Measurements from ENCODE around the gene IBTK. TPM values are rescaled to one million over a fixed set of nuclear protein-coding genes. Genes with fewer than 3 reads are reported as not detected.
"Not testable (repeated sequence)": the region's sequence is repeated elsewhere in the genome, so short reads cannot be mapped to it uniquely, and the experiment has no call there.

The IBTK gene
- total RNA-seq, 1 experiment from 2014 or later: 47.0 TPM

GRCh38 chr6:82260997-82261732, 13.6 kb upstream of the IBTK start:
- Histone ChIP-seq H3K4me3 (no peak overlapping the region), H3K27me3 (replicated peaks) (no peaks in the 10 kb centered on the region), H3K9me3 (replicated peaks) (no peaks in the 10 kb centered on the region), H3K27ac (no peak overlapping the region), H3K4me1 (replicated peaks) (peaks cover 12% of the 10 kb centered on the region), H3K36me3 (no peaks in the 10 kb centered on the region)
- DNase-seq (ENCODE audit: low read depth in 1 of 2, low spot score in 2 of 2): no peak

GRCh38 chr6:82259389-82259788, 11.8 kb upstream of the IBTK start:
- H3K4me3 ChIP-seq: no peak overlapping the region
- peaks cover 12% of the 10 kb centered on the region for H3K4me1 ChIP-seq (replicated peaks)
- H3K9me3 ChIP-seq (replicated peaks): no peaks in the 10 kb centered on the region
- DNase-seq (ENCODE audit: low read depth in 1 of 2, low spot score in 2 of 2): no peak
- H3K27me3 ChIP-seq (replicated peaks): no peaks in the 10 kb centered on the region
- H3K36me3 ChIP-seq: no peaks in the 10 kb centered on the region
- H3K27ac ChIP-seq: no peak overlapping the region

- Histone ChIP-seq H3K4me1 (replicated peaks) (peaks cover 12% of the 10 kb centered on the region), H3K36me3 (no peaks in the 10 kb centered on the region), H3K27me3 (replicated peaks) (no peaks in the 10 kb centered on the region), H3K4me3 (no peak overlapping the region), H3K27ac (no peak overlapping the region), H3K9me3 (replicated peaks) (no peaks in the 10 kb centered on the region)
- DNase-seq (ENCODE audit: low read depth in 1 of 2, low spot score in 2 of 2): no peak
These were observed 9.7 kb upstream of the IBTK start for GRCh38 chr6:82257088-82257774.

GRCh38 chr6:82254722-82255121, 7.2 kb upstream of the IBTK start:
- H3K27me3 ChIP-seq (replicated peaks); DNase-seq (ENCODE audit: low read depth in 1 of 2, low spot score in 2 of 2); H3K4me3 ChIP-seq; H3K4me1 ChIP-seq (replicated peaks); H3K9me3 ChIP-seq (replicated peaks); H3K36me3 ChIP-seq; H3K27ac ChIP-seq: not testable (repeated sequence)

- H3K9me3 ChIP-seq (replicated peaks): peaks cover 6% of the 10 kb centered on the region; the same call in 1 of the 2 replicates
- peaks cover 4% of the 10 kb centered on the region; the same call in 1 of the 2 replicates for H3K36me3 ChIP-seq
- DNase-seq (ENCODE audit: low read depth in 1 of 2, low spot score in 2 of 2): peak in 1 of 2 experiments; percentile 23
- peaks cover 10% of the 10 kb centered on the region for H3K4me1 ChIP-seq (replicated peaks)
- no peak overlapping the region for H3K4me3 ChIP-seq
- H3K27ac ChIP-seq: no peak overlapping the region
- H3K27me3 ChIP-seq (replicated peaks): no peaks in the 10 kb centered on the region
These were observed 4.4 kb upstream of the IBTK start for GRCh38 chr6:82251942-82252341.

GRCh38 chr6:82249381-82250253, 2.1 kb upstream of the IBTK start:
- Histone ChIP-seq H3K27ac (no peak overlapping the region), H3K9me3 (replicated peaks) (peaks cover 6% of the 10 kb centered on the region; the same call in 1 of the 2 replicates), H3K4me1 (replicated peaks) (peaks cover 22% of the 10 kb centered on the region), H3K36me3 (peaks cover 16% of the 10 kb centered on the region), H3K4me3 (no peak overlapping the region), H3K27me3 (replicated peaks) (no peaks in the 10 kb centered on the region)
- DNase-seq (ENCODE audit: low read depth in 1 of 2, low spot score in 2 of 2): no peak

GRCh38 chr6:82248273-82248735, 760 bp upstream of the IBTK start:
- H3K4me1 ChIP-seq (replicated peaks): peaks cover 22% of the 10 kb centered on the region
- peaks cover 6% of the 10 kb centered on the region; the same call in 1 of the 2 replicates for H3K9me3 ChIP-seq (replicated peaks)
- peaks cover 24% of the 10 kb centered on the region for H3K36me3 ChIP-seq
- H3K4me3 ChIP-seq: peak overlapping the region; percentile 70
- H3K27me3 ChIP-seq (replicated peaks): no peaks in the 10 kb centered on the region
- H3K27ac ChIP-seq: peak overlapping the region; percentile 91
- no peak for DNase-seq (ENCODE audit: low read depth in 1 of 2, low spot score in 2 of 2)

GRCh38 chr6:82246802-82247504, 591 bp downstream of the IBTK start:
- no peaks in the 10 kb centered on the region for H3K27me3 ChIP-seq (replicated peaks)
- peaks cover 6% of the 10 kb centered on the region; the same call in 1 of the 2 replicates for H3K9me3 ChIP-seq (replicated peaks)
- peak; percentile 71 to 76 for DNase-seq (ENCODE audit: low read depth in 1 of 2, low spot score in 2 of 2)
- H3K27ac ChIP-seq: peak overlapping the region; percentile 91
- H3K4me3 ChIP-seq: peak overlapping the region; percentile 70
- peaks cover 28% of the 10 kb centered on the region for H3K36me3 ChIP-seq
- H3K4me1 ChIP-seq (replicated peaks): peaks cover 22% of the 10 kb centered on the region

GRCh38 chr6:82246370-82246769, 1.2 kb downstream of the IBTK start:
- Histone ChIP-seq H3K4me1 (replicated peaks) (peaks cover 22% of the 10 kb centered on the region), H3K27ac (peak overlapping the region; percentile 91), H3K4me3 (peak overlapping the region; percentile 70), H3K27me3 (replicated peaks) (no peaks in the 10 kb centered on the region), H3K9me3 (replicated peaks) (peaks cover 6% of the 10 kb centered on the region; the same call in 1 of the 2 replicates), H3K36me3 (peaks cover 33% of the 10 kb centered on the region)
- DNase-seq (ENCODE audit: low read depth in 1 of 2, low spot score in 2 of 2): no peak

GRCh38 chr6:82245376-82245775, 2.2 kb downstream of the IBTK start:
- no peak for DNase-seq (ENCODE audit: low read depth in 1 of 2, low spot score in 2 of 2)
- Histone ChIP-seq H3K27me3 (replicated peaks) (no peaks in the 10 kb centered on the region), H3K9me3 (replicated peaks) (peaks cover 9% of the 10 kb centered on the region; the same call in 1 of the 2 replicates), H3K27ac (no peak overlapping the region), H3K4me1 (replicated peaks) (peaks cover 22% of the 10 kb centered on the region), H3K4me3 (no peak overlapping the region), H3K36me3 (peaks cover 40% of the 10 kb centered on the region)

- Histone ChIP-seq H3K9me3 (replicated peaks) (peaks cover 9% of the 10 kb centered on the region), H3K4me3 (no peak overlapping the region), H3K36me3 (peaks cover 52% of the 10 kb centered on the region), H3K27ac (no peak overlapping the region), H3K27me3 (replicated peaks) (no peaks in the 10 kb centered on the region), H3K4me1 (replicated peaks) (peaks cover 22% of the 10 kb centered on the region)
- DNase-seq (ENCODE audit: low read depth in 1 of 2, low spot score in 2 of 2): no peak
These were observed 3.7 kb downstream of the IBTK start for GRCh38 chr6:82243884-82244283.

- no peak for DNase-seq (ENCODE audit: low read depth in 1 of 2, low spot score in 2 of 2)
- peaks cover 59% of the 10 kb centered on the region for H3K36me3 ChIP-seq
These were observed 7.4 kb downstream of the IBTK start for GRCh38 chr6:82240186-82240585.

GRCh38 chr6:82239597-82239996, 7.9 kb downstream of the IBTK start:
- H3K4me1 ChIP-seq (replicated peaks): no peaks in the 10 kb centered on the region
- H3K27me3 ChIP-seq (replicated peaks): no peaks in the 10 kb centered on the region
- H3K27ac ChIP-seq: no peak overlapping the region
- H3K36me3 ChIP-seq: peaks cover 59% of the 10 kb centered on the region
- H3K9me3 ChIP-seq (replicated peaks): peaks cover 3% of the 10 kb centered on the region; the same call in 1 of the 2 replicates
- H3K4me3 ChIP-seq: no peak overlapping the region
- DNase-seq (ENCODE audit: low read depth in 1 of 2, low spot score in 2 of 2): no peak

More at GRCh38 chr6:82240186-82240585, 7.4 kb downstream of the IBTK start:
- Histone ChIP-seq H3K9me3 (replicated peaks) (peaks cover 3% of the 10 kb centered on the region; the same call in 1 of the 2 replicates), H3K4me1 (replicated peaks) (no peaks in the 10 kb centered on the region), H3K27ac (no peak overlapping the region), H3K27me3 (replicated peaks) (no peaks in the 10 kb centered on the region), H3K4me3 (no peak overlapping the region)
